Stimulated activated CD4-positive, alpha-beta T cell treated with anti-CD3 and anti-CD28 coated beads, Interleukin-15, amount 100 ng/mL, for 48 hours (primary cell): ENCODE results near the gene ANKRD30A.
"Not testable (repeated sequence)": the region's sequence is repeated elsewhere in the genome, so short reads cannot be mapped to it uniquely, and the experiment has no call there.

ENCODE experiments used
- DNase-seq, 2 donors: peaks; one replicate each; pipeline ENCODE4 v3.0.0-alpha.2; 2020; ENCODE audit warnings: low read depth in 2 of 2

The ANKRD30A gene, protein sequence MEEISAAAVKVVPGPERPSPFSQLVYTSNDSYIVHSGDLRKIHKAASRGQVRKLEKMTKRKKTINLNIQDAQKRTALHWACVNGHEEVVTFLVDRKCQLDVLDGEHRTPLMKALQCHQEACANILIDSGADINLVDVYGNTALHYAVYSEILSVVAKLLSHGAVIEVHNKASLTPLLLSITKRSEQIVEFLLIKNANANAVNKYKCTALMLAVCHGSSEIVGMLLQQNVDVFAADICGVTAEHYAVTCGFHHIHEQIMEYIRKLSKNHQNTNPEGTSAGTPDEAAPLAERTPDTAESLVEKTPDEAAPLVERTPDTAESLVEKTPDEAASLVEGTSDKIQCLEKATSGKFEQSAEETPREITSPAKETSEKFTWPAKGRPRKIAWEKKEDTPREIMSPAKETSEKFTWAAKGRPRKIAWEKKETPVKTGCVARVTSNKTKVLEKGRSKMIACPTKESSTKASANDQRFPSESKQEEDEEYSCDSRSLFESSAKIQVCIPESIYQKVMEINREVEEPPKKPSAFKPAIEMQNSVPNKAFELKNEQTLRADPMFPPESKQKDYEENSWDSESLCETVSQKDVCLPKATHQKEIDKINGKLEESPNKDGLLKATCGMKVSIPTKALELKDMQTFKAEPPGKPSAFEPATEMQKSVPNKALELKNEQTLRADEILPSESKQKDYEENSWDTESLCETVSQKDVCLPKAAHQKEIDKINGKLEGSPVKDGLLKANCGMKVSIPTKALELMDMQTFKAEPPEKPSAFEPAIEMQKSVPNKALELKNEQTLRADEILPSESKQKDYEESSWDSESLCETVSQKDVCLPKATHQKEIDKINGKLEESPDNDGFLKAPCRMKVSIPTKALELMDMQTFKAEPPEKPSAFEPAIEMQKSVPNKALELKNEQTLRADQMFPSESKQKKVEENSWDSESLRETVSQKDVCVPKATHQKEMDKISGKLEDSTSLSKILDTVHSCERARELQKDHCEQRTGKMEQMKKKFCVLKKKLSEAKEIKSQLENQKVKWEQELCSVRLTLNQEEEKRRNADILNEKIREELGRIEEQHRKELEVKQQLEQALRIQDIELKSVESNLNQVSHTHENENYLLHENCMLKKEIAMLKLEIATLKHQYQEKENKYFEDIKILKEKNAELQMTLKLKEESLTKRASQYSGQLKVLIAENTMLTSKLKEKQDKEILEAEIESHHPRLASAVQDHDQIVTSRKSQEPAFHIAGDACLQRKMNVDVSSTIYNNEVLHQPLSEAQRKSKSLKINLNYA (N-terminal part only)

DNA sequence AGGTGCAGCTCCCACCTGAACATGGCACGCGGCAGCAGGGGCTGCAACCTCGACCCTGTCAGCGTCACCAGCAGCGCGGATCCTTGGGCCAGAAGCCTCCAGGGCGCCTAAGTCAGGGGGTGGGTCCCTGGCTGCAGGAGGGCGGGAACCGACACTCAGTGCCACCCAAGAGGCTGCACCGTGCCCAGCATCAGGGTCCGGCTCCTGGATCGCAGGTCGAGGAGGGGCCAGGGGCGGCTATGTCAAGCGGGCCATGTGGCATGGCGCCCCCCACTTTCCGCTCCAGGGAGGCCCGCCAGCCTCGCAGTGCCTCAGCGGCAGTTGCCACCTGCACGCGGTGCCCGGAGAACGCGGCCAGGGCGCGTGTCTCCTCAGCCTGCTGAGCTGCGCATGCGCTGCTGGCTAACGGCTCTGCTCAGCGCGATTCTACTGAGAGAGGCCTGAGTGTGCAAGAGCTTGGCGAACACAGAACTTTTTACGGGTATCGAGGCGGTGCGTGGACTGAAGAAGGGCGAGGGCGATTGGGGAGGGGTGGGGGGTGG is at the start of gene ANKRD30A:
TSS of gene ANKRD30A (plus strand) at position 408 of the 542 bp plus-strand sequence. CDS start 190 bp downstream, outside the sequence.
- DNase-seq, result no peak

DNA sequence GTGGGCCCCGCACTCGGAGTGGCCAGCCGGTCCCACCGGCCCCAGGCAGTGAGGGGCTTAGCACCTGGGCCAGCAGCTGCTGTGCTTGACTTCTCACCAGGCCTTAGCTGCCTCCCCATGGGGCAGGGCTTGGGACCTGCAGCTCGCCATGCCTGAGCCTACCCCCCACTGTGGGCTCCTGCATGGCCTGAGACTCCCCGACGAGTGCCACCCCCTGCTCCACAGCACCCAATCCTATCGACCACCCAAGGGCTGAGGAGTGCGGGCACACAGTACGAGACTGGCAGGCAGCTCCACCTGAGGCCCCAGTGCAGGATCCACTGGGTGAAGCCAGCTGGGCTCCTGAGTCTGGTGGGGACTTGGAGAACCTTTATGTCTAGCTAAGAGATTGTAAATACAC is 49.3 kb upstream of the ANKRD30A start:
- not testable (repeated sequence) for DNase-seq

DNA sequence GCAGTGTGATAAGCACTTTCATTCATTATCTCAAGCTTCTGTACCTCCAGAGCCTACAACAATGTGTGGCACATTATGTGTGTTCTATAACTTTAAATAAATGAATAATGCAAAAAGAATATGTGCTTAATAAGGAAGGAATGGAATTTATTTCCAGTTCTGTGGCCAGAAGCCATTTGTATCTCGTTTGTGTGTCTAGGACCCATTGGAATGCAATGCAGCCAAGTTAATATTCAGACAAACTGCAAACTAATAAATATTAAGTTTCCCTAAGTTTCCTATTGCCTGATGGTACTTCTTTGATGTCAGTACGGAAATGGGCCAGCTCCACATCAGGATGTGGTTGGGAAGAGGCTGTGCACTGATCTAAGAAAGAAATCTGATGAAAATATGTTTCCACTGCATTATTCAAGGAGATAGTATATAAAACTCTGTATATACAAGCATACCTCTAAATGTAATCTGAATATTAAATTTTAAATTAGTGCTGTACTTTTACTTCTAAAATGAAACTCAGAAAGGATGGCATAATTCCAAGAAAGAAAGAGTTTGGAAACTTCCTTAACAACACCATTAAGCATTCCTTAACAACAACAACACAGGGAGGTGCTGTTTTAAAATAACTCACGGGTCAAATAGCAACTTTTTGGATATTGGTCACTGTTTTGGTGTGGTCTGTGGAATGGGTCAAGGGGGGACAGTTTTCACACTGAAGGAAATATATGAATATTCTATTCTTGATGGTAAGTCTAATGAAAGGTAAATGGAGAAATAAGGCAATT is 29.4 kb upstream of the ANKRD30A start:
- no peak for DNase-seq

DNA sequence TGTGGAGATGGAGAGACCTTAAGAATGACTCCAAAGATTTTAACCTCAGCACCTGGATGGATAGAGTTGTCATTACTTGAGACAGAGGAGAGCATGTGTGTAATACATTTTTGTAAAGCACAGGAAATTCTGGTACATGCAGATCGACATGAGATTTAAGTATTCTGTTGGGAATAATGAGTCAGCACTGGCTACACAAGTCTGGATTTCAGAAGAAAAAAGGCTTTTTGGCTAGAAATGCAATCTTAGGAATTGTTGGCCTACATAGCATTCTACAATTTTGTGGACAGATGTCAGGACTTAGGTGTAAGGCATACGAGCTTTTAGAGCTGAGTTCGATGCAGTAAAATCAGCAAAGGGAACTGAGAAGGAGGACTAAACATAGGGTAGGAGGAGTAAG is 24.1 kb upstream of the ANKRD30A start:
- DNase-seq, result no peak

DNA sequence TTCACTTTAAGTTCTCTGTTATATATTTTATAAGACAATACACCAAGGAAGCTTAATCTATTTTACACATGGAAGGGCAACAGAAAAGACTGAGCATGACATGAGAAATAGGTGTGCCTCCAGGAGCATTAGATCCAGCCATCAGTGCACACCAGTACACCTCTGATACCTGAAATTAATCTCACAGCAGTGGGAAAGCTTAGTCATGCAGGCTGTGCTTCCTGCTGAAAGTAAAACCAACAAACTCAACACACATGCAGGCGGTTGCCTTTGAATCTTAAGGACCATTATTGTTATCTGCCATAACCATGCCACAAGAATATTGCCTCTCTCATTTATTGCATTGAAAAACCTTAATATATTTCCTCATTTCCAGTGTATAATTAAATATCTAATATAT is 16.4 kb upstream of the ANKRD30A start:
- DNase-seq, result no peak

DNA sequence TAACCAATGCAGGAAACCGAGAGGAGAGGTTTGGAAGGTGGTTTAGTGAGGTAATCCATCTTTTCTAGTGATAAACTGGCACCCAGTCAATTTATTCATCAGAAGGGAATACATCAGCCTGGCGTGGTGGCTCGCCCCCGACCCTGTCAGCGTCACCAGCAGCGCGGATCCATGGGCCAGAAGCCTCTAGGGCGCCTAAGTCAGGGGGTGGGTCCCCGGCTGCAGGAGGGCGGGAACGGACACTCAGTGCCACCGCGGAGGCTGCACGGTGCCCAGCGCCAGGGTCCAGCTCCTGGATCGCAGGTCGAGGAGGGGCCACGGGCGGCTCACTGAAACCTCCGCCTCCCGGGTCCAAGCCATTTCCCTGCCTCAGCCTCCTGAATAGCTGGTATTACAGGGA is 866 bp upstream of the ANKRD30A start:
- no peak for DNase-seq

DNA sequence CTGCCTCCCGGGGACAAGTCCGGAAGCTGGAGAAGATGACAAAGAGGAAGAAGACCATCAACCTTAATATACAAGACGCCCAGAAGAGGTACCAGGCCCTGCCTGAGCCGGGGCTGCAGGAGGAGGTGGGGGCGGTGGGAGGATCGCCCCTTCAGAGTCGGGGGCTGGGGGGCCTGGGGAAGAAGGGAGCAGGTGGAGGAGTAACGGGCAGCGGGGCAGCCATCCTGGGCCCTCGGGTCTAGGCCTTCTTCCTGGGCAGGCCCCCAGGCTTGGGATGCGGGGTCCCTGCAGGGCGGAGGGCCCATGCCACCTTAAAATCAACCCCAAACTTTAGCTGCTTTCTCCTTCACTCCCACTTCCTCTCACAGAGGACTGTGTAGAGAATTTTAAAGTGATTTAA is 523 bp downstream of the ANKRD30A start:
- DNase-seq, result no peak

DNA sequence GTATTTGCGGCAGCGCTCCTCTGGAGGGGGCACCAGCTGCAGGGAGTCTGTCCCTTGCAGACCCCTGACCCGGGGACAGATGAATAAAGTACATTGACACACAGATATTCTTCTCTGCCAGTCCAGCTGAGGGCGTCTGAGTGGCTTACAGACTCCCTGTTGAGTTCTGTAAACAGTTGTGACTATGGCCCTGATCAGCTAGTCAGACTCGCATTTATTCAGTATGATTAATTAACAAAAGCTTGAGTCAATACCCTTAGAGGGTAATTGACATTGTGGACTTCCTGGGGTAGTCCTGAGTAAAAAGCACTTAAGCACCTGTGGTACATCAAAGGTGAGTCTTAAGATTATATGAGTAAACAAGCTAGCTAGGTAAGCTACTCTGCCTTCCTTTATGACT is 21.0 kb downstream of the ANKRD30A start:
- no peak for DNase-seq

DNA sequence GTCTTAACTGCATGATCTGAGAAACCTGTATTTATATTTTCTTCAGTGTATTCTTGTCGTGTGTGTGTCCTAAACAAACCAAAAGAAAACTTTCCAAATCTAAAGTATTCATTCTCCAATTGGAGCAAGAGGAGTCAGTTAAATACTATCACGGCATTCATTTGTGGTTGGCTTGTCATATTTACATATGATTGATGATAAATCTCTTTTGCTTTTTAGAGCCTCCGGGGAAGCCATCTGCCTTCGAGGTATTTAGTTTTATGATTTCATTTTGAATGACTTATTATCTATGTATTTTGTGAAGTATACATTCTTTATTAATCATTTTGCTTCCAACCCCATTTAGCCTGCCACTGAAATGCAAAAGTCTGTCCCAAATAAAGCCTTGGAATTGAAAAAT is 37.0 kb downstream of the ANKRD30A start:
- not testable (repeated sequence) for DNase-seq

DNA sequence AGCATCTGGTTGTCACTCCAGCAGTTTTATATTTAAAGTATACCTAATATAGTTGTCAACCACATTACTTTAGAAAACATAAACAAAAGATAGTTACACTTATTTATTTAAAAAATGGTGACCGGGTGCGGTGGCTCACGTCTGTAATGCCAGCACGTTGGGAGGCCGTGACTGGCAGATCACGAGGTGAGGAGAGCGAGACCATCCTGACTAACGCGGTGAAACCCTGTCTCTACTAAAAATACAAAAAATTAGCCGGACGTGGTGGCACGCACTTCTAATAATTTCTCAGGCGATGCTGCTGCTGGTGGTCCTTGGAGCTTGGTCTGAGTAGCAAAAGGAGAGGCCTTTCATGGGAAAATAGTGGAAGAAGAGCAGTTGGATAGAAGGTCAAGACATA is 46.5 kb downstream of the ANKRD30A start:
- not testable (repeated sequence) for DNase-seq

DNA sequence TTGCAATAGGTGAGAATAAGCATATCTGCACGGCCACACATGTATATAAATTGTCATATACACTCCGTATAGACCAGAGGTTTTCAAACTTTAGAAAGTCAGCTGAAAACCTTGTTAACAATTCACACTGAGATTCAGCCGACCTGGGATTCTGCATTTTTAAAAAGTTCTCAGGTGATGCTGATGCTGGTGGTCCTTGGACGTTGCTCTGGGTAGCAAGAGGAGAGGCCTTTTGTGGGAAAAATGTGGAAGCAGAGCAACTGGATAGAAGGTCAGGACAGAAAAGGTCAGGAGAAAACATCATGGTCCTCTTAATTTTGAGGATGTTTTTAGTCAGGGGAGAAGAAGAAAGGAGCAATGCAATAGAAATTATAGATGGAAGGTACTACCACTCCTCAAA is 52.9 kb downstream of the ANKRD30A start:
- DNase-seq, result not testable (repeated sequence)

DNA sequence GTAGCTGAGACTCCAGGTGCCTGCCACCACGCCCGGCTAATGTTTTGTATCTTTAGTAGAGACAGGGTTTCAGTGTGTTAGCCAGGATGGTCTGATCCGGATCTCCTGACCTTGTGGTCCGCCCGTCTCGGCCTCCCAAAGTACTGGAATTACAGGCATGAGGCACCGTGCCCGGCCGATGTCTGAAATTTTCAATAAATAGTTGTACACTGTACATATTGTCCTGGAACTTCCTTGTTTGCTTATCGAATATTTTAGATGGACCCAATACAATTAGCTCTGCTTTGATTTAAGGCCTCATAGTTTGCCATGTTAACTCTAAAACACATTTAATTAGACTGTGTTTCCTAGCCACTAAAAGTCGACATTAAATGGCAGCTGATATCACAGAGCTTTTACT is 57.3 kb downstream of the ANKRD30A start:
- not testable (repeated sequence) for DNase-seq

DNA sequence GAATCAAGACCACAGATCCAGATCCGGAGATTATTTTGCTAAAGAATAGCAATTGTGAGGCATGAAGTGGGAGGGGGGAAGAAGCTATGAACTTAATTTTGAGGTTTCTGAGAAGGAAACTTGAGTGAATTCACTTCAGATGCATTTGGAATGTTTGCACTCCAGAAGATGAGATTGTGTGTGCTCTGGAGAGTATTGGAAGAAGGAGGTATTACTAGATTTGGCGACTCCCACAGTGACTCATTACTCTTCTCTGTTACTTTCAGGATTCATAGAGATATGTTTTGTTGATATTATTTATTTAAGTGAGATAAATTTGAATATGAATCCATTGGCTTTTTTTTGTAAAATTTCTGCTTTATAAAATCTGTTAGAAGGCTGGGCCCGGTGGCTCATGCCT is 80.7 kb downstream of the ANKRD30A start:
- no peak for DNase-seq

DNA sequence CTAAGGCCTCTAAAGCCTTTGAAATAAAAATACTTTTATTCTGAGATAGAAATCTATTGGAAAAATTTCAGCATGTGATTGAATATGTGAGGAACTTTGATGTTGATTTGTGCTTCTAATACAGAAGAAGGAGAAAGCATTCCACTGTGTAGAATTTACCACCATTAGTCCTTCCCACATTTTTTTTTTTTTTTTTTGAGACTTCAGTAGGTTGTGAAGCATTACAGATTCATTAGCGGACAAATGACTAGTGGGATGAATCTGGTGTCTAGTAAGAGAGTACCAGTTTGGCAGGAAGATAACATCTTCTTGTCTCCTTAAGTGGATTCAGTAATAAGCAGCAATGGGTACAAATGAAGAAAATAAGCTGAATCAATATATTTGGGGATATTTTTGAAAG is 95.5 kb downstream of the ANKRD30A start:
- DNase-seq, result no peak

DNA sequence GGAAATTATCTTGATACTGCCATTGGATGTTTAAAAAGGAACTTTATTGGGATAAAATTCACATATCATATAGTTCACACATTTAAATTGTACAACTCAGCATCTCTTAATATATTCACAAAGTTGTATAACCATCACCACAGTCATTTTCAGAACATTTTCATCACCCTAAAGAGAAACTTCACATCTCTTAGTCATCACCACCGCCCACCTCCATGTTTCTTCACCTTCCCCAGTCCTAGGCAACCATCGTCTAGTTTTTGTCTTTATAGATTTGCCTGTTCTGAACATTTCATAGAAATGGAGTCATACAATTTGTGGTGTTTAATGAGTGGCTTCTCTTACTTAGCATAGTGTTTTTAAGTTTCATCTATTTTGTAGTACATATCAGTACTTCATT is 96.6 kb downstream of the ANKRD30A start:
- DNase-seq, result no peak

DNA sequence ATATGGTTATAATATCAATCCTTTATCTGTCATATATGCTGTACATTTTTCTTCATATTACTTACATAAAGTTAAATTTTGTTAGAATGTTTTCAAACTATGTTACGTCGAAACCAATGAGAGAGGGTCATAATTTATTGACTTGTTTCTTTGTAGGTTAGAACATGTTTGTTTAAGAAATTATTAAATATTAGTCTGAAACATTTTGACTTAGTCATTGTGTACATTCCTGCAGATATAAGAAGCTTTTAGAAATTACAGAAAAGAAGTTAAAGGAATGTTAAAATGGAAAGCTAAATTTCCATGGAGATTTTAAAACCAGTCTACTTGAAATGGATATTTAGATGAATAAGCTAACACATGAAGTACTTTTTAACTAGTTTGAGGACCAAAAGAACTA is 99.8 kb downstream of the ANKRD30A start:
- DNase-seq, result no peak

DNA sequence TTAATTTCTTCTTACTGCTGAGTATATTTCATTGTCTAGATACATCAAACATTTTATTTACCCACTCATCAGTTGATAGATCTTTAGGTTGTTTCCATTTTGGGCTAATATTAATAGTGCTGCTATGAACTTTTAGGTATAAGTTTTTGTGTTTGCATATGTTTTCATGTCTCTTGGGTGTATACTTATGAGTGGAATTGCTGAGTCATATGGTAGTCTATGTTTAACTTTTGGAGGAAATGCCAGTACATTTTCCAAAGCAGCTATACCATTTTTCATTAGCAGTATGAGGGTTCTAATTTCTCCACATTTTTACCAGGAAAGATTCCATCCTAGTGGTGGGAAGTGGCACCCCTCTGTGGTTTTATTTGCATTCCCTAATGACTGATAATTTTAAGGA is 101.1 kb downstream of the ANKRD30A start:
- no peak for DNase-seq

DNA sequence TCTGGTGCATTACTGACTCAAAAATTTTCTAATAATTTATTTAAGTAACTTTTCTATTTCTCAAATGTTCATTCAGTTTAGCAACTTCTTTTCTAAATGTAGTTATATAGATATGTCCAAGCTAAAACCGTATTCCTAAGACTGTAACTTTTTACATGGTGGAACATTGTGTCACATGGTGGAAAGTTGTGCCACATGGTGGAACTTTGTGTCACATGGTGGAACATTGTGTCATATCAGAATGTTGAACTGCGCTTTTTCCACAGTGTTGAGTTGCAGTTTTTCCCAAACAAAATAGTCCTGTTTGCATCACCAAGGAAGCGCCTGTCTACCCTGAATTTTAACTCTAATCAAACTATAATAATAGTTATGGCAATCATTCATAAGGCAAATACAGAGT is 109.3 kb downstream of the ANKRD30A start:
- DNase-seq, result no peak

DNA sequence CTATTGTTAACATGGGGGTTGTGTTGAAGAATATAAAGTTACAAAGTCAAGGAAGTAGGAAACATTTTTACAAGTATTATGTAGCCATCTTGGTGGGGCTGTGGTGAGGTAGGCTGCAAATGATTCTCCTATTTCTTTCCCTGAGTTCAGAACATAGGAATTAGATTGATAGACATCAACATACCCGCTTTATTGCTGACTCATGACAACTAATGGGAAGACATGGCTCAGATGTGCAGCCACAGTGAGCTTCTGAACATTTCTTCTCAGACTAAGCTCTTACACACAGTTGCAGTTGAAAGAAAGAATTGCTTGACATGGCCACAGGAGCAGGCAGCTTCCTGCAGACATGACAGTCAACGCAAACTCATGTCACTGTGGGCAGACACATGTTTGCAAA is 110.7 kb downstream of the ANKRD30A start:
- no peak for DNase-seq

DNA sequence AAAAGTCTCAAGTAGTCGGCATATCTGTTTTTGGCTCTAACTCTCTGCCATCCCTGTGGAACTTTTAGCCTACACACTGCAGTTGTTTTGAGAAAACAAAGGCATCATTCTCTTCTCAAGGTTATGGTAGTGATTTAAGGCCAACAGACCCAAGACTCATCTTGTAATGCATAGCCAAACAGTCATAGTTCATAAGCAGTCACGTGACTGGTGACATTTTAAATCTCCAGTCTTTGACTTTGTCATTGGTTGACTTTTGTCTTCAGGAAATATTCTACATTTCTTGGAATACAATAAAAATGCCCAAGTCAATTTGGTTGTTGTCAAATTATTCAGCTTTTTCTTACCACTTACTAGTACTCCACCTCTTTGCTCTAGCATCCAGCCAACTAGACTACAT is 114.8 kb downstream of the ANKRD30A start:
- DNase-seq, result no peak

DNA sequence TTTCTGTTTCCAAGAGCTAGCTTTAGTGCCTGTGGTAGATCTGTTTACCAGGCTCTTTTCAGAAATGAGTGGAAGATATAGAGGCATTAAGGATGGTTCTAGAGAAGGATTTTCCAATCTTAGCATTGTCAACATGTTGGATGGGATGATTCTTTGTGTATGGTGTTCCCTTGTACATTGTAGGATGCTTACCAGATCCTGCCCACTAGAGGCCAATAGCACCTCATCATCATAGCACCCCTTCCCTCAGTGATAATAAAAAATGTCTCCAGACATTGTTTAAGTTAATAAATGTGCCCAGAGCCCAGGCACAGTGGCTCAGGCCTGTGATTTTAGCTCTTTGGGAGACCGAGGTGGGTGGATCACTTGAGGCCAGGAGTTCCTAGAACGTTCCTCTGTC is 121.2 kb downstream of the ANKRD30A start:
- no peak for DNase-seq
